ENCODE data around the gene DIDO1.

The DIDO1 gene

DNA sequence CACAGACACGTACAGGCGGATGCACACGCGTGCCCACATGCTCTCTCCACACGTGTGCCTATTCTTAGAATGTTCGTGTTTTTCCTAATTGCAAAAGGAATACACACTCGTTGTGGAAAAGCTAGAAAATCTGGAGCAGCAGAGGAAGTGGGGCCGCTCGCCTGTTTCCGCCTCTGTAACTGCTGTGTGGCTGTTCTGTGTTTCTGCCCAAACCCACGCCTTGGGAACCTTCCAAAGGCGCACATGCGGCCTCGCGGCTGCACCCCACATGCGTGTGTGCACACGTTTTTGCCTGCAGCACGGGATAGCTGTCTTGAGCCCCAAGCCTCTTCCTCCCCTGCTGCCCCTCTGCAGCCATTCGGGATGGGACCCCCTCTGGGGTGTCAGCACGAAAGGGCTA lies 38.4 kb upstream of the DIDO1 start:
- TF ChIP-seq, protein P1, sequence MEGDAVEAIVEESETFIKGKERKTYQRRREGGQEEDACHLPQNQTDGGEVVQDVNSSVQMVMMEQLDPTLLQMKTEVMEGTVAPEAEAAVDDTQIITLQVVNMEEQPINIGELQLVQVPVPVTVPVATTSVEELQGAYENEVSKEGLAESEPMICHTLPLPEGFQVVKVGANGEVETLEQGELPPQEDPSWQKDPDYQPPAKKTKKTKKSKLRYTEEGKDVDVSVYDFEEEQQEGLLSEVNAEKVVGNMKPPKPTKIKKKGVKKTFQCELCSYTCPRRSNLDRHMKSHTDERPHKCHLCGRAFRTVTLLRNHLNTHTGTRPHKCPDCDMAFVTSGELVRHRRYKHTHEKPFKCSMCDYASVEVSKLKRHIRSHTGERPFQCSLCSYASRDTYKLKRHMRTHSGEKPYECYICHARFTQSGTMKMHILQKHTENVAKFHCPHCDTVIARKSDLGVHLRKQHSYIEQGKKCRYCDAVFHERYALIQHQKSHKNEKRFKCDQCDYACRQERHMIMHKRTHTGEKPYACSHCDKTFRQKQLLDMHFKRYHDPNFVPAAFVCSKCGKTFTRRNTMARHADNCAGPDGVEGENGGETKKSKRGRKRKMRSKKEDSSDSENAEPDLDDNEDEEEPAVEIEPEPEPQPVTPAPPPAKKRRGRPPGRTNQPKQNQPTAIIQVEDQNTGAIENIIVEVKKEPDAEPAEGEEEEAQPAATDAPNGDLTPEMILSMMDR (IDR thresholded peaks at IDR 0.05), result no peak

DNA sequence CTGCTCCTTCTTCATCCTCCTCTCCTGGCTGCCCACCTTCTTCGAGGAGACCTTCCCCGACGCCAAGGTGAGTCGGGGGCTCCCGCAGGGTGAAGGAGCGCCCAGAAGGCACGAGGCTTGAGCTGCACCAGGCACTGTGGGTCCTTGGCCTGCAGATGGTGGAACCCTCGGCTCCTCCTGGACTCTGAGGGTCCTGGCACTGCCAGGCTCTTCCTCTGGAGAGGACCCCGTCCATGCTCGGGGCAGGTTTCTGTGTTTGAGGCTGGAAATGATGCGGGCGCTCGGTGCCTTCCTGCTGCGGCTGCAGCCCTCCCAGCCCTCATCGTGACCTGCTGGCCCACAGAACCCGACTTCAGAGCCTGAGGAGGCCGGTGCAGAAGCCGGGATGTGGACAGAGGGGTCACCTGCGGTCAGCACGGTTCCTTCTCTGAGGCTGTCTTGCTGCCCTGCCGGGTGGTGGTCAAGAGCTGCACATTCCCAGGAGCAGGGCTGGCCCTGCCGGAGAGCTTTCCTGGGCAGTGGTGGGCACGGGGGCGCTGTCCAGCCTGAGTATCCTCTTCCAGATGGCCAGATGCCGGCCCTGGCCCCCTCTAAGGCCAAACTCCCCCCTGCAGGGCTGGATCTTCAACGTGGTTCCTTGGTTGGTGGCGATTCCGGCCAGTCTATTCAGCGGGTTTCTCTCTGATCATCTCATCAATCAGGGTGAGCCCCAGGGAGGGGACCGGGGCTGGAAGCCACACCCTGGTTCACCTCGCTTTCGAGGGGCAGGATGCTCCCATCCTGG lies 37.5 kb upstream of the DIDO1 start:
- TF ChIP-seq, protein P1 (IDR thresholded peaks at IDR 0.05), result no peak

DNA sequence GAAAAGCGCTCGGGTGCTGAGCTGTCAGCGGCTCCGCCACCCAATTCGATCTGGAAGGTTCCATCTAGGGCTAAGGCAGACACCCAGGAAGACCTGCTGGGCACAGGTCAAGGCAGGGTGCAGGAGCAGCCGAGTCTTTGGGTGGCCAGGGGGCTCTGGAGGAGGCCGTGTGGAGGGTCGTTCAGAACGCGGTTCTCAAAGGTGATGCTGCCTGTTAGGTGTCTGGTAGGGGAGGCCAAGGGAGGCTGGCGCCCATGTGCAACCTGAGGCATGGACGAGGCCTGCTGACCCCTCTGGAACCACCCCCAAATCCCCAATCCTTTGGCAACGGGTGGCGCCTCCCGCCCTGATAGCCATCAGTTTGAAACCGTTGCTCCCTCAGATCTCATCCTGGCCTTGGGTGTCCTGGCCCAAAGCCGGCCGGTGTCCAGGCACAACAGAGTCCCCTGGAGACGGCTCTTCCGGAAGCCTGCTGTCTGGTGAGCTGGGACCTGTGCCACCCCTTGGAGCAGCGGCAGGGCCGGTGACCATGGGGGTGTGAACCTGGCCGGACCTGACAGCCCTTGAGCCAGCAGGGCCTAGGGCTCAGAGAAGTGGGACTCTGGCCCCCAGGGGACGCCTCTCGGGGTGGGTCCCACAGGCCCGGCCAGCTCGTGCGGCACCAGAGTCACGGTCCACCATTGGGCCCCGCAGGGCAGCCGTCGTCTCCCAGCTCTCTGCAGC lies 36.7 kb upstream of the DIDO1 start:
- TF ChIP-seq, protein P1 (IDR thresholded peaks at IDR 0.05), result no peak

DNA sequence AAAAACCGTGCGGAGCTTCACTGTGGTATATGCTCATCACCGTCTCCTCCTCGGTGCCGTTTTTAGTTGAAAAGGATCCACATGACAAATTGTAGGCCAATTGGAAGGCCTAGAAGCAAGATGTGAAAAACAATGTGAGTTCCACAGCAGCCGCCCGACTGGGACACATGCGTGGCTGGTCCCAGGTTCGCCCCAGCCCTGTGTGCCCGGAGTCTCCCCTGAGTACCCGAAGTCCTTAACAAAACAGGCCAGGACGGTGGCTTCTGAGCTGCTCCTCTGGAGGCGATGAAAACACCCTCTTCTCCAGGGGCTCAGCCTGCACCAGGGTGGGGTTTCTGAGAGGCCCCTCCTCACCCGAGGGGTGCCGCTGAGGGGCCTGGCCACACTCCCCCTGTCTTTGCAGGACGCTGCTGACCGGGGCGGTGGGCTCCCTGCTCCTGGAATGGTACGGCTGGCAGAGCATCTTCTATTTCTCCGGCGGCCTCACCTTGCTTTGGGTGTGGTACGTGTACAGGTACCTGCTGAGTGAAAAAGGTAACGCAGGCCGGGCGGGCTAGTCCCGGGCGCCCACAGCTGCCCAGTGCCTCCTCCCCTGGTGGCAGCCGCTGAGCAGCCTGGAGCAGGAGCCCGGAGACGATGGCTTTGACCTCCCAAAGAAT lies 36.0 kb upstream of the DIDO1 start:
- TF ChIP-seq, protein P1 (IDR thresholded peaks at IDR 0.05), result no peak

DNA sequence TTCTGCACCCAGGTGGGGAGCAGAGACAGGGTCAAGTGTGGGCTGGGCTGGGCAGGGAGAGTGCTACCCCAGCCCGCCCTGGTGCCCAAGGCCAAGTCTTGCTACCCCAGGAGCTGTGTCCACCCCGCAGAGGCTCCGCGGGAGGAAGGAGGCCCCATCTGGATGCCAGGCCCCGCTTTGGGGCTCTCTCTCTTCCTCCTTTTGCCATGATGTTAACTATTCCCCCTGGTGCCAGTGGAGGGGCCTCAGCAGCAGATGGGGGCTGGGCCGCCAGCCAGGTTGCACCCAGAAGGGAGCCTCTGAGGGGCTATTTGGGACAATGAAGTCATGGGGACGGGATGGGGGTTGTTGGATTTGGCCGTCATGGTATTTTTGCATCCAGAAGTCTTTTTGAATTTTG lies 35.5 kb upstream of the DIDO1 start:
- TF ChIP-seq, protein P1 (IDR thresholded peaks at IDR 0.05), result no peak

DNA sequence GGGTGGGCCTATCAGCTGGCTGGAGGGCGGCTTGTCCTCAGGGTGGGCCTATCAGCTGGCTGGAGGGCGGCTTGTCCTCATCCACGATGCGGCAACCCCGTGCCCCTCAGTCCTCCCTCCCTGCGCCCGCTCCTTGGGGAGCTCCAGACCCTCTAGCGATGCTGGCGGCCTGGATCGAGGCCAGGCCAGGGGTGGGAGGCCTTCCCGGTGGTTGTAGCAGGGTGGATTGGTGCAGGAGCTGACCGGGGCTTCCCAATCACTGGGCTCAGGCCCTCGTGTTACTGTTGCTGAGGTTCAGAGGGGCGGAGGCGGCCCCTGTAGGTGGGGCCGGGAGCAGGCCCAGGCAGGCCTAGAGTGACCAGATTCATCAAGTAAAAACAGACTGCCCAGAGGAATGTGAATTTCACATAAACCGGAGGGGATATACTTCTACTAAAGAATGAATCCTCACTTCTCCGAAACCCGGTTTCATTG lies 35.0 kb upstream of the DIDO1 start:
- TF ChIP-seq, protein P1 (IDR thresholded peaks at IDR 0.05), result no peak

DNA sequence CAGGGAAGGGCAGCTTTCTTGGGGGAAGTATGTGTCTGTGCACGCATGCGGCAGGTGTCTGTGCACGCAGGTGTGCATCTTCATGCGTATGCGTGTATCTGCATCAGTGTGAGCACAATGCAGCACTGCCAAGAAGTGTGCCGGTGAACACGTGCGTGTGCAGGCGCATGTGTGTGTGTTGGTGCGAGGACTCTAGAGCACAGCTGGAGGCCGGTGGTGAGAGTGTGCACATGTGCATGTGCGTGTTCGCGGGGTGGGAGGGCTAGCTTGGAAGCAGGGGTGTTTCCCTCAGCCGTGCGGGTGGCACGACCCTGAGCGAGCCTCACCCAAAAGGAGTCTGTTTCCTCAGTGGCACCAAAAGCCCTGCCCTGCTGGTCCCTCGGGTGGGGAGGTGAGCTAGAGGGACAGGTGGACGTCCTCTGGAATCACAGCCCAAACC lies 33.7 kb upstream of the DIDO1 start:
- TF ChIP-seq, protein P1 (IDR thresholded peaks at IDR 0.05), result no peak

Data from LNCAP (cell line).